Neuronal stem cell (in vitro differentiated cells): ENCODE measurements around the gene SPRED3.

Experiments used
- DNase-seq: peaks from one replicate; pipeline ENCODE4 v3.0.0-alpha.2; 2013; ENCODE audit warnings: low spot score
- H2AFZ ChIP-seq: one replicate; pipeline ENCODE4 v1.6.1; 2013; ENCODE audit warnings: mild to moderate bottlenecking, low read length, inconsistent platforms
- H2AK5ac ChIP-seq: 2 replicates; pipeline ENCODE4 v1.6.1; 2013; ENCODE audit warnings: low read depth, mild to moderate bottlenecking, inconsistent platforms, low read length, moderate library complexity, mixed read lengths
- H2BK120ac ChIP-seq: 2 replicates; pipeline ENCODE4 v1.6.1; 2013; ENCODE audit warnings: low read depth, mild to moderate bottlenecking, inconsistent platforms, low read length, moderate library complexity, mixed read lengths
- H2BK12ac ChIP-seq: one replicate; pipeline ENCODE4 v1.6.1; 2013; ENCODE audit warnings: low read length, inconsistent platforms
- H2BK15ac ChIP-seq: 2 replicates; pipeline ENCODE4 v1.6.1; 2013; ENCODE audit warnings: mild to moderate bottlenecking, low read length, inconsistent platforms, mixed read lengths
- H2BK5ac ChIP-seq: one replicate; pipeline ENCODE4 v1.6.1; 2013; ENCODE audit warnings: inconsistent platforms, mild to moderate bottlenecking, low read length, moderate library complexity
- H3K14ac ChIP-seq: one replicate; pipeline ENCODE4 v1.6.1; 2013; ENCODE audit warnings: low read length, inconsistent platforms
- H3K18ac ChIP-seq: 2 replicates; pipeline ENCODE4 v1.6.1; 2013; ENCODE audit warnings: low read length, inconsistent platforms
- H3K23ac ChIP-seq: 2 replicates; pipeline ENCODE4 v1.6.1; 2013; ENCODE audit warnings: low read depth, mild to moderate bottlenecking, mixed read lengths, low read length, inconsistent platforms; ENCODE audit not compliant: poor library complexity
- H3K27ac ChIP-seq: replicated peaks from 3 replicates; pipeline ENCODE4 v1.5.1; 2013; ENCODE audit warnings: low read length, inconsistent platforms
- H3K27me3 ChIP-seq, 3 experiments: 2 replicates each; pipeline ENCODE4 v1.6.1; 2013; ENCODE audit warnings: low read length in 3 of 3, mild to moderate bottlenecking in 2 of 3, inconsistent platforms in 1 of 3, low read depth in 1 of 3, mixed read lengths in 1 of 3, moderate library complexity in 1 of 3; ENCODE audit not compliant: control insufficient read depth in 3 of 3, insufficient read depth in 3 of 3
- H3K36me3 ChIP-seq, 2 donors: replicated peaks in 1 of 2; 2 replicates each; pipeline ENCODE4 v1.6.1; 2013; ENCODE audit warnings: low read length in 2 of 2; ENCODE audit not compliant: control insufficient read depth in 2 of 2, insufficient read depth in 2 of 2
- H3K4ac ChIP-seq: 2 replicates; pipeline ENCODE4 v1.6.1; 2013; ENCODE audit warnings: inconsistent platforms, mild to moderate bottlenecking, low read length, moderate library complexity
- H3K4me1 ChIP-seq, 2 donors: 1 replicate in 1 of 2; 2 replicates in 1 of 2; pipeline ENCODE4 v1.6.1; 2013; ENCODE audit warnings: low read length in 2 of 2, low read depth in 1 of 2; ENCODE audit not compliant: control insufficient read depth in 2 of 2, insufficient read depth in 1 of 2
- H3K4me2 ChIP-seq: one replicate; pipeline ENCODE4 v1.6.1; 2013; ENCODE audit warnings: mild to moderate bottlenecking, low read length, inconsistent platforms; ENCODE audit not compliant: insufficient read depth, poor library complexity, severe bottlenecking
- H3K4me3 ChIP-seq, 2 donors: 2 replicates each; pipeline ENCODE4 v1.5.1; 2013; ENCODE audit warnings: low read length in 2 of 2, mild to moderate bottlenecking in 2 of 2, inconsistent platforms in 1 of 2, moderate library complexity in 1 of 2
- H3K79me1 ChIP-seq: one replicate; pipeline ENCODE4 v1.6.1; 2013; ENCODE audit warnings: low read depth, mild to moderate bottlenecking, inconsistent platforms, low read length, moderate library complexity
- H3K9ac ChIP-seq: one replicate; pipeline ENCODE4 v1.6.1; 2013; ENCODE audit warnings: mild to moderate bottlenecking, low read depth, low read length, inconsistent platforms; ENCODE audit not compliant: poor library complexity
- H3K9me3 ChIP-seq, 2 donors: replicated peaks in 1 of 2; 2 replicates each; pipeline versions ENCODE3 to v1.6.1; 2013; ENCODE audit warnings: low read length in 2 of 2, mild to moderate bottlenecking in 2 of 2, inconsistent platforms in 1 of 2, low read depth in 1 of 2, mixed read lengths in 1 of 2, moderate library complexity in 1 of 2; ENCODE audit not compliant: control insufficient read depth in 2 of 2, insufficient read depth in 1 of 2
- H4K8ac ChIP-seq: one replicate; pipeline ENCODE4 v1.6.1; 2013; ENCODE audit warnings: low read depth, mild to moderate bottlenecking, inconsistent platforms, low read length, moderate library complexity
- H4K91ac ChIP-seq: one replicate; pipeline ENCODE4 v1.6.1; 2013; ENCODE audit warnings: low read length, low read depth, mild to moderate bottlenecking, inconsistent platforms; ENCODE audit not compliant: poor library complexity
- WGBS, 2 donors: extraction: QIAGEN DNeasy Blood & Tissue Kit; methylation state at CpG; one replicate each; pipeline ENCODE4 v1.1.7; 2013; ENCODE audit warnings: missing lambda C conversion rate in 2 of 2, mixed read lengths in 1 of 2; ENCODE audit not compliant: insufficient read length in 2 of 2, insufficient replicate concordance in 1 of 2; ENCODE audit errors: extremely low coverage in 2 of 2; 5-methylcytosine and 5-hydroxymethylcytosine counted together

The SPRED3 gene

GRCh38 chr19:38399537-38399936, 11.0 kb downstream of the SPRED3 start:
- DNase-seq = no peak
- H3K4me2 ChIP-seq = no peak overlapping the region
- H3K4me3 ChIP-seq = no peak overlapping the region
- no peak overlapping the region for H4K91ac ChIP-seq
- no peak overlapping the region for H2BK15ac ChIP-seq
- peaks cover 0 to 9% (median 0%) of the 10 kb centered on the region in 3 experiments for H3K27me3 ChIP-seq
- H2AFZ ChIP-seq = no peak overlapping the region
- no peaks in the 10 kb centered on the region for H3K79me1 ChIP-seq
- H2BK5ac ChIP-seq = no peak overlapping the region
- H3K4me1 ChIP-seq = peaks cover 0 to 2% of the 10 kb centered on the region in 2 donors
- H3K23ac ChIP-seq = no peak overlapping the region
- no peak overlapping the region for H3K4ac ChIP-seq
- H2AK5ac ChIP-seq = no peak overlapping the region
- no peak overlapping the region for H3K27ac ChIP-seq
- H3K18ac ChIP-seq = no peak overlapping the region
- peaks cover 0 to 4% of the 10 kb centered on the region in 2 donors for H3K9me3 ChIP-seq
- H3K14ac ChIP-seq = no peak overlapping the region
- H2BK120ac ChIP-seq = no peak overlapping the region
- no peak overlapping the region for H3K9ac ChIP-seq
- WGBS, 2 donors = no CpG with 5 or more reads among the region's 1 CpG
- H2BK12ac ChIP-seq = no peak overlapping the region
- H4K8ac ChIP-seq = no peak overlapping the region
- H3K36me3 ChIP-seq = peaks cover 0 to 14% of the 10 kb centered on the region in 2 donors

- no peak overlapping the region for H2AK5ac ChIP-seq
- no CpG with 5 or more reads among the region's 5 CpGs for WGBS, 2 donors
Measured at GRCh38 chr19:38400361-38400760, 11.9 kb downstream of the SPRED3 start.

GRCh38 chr19:38401148-38401547, 12.7 kb downstream of the SPRED3 start:
- Histone ChIP-seq H3K27ac (no peak overlapping the region), H3K4me1 (peaks cover 0 to 2% of the 10 kb centered on the region in 2 donors), H3K4ac (no peak overlapping the region), H2BK120ac (no peak overlapping the region), H2BK12ac (no peak overlapping the region), H3K18ac (no peak overlapping the region), H3K4me3 (no peak overlapping the region), H3K9ac (no peak overlapping the region), H3K23ac (no peak overlapping the region), H3K9me3 (no peaks in the 10 kb centered on the region), H4K91ac (no peak overlapping the region), H2AK5ac (no peak overlapping the region), H4K8ac (no peak overlapping the region), H2BK5ac (no peak overlapping the region), H2BK15ac (no peak overlapping the region), H2AFZ (no peak overlapping the region), H3K27me3 (peaks cover 0 to 9% (median 0%) of the 10 kb centered on the region in 3 experiments), H3K79me1 (no peaks in the 10 kb centered on the region), H3K4me2 (no peak overlapping the region), H3K14ac (no peak overlapping the region), H3K36me3 (peaks cover 0 to 8% of the 10 kb centered on the region in 2 donors)
- WGBS, 2 donors = no CpG with 5 or more reads among the region's 3 CpGs
- no peak for DNase-seq

More at GRCh38 chr19:38400361-38400760, 11.9 kb downstream of the SPRED3 start:
- H3K36me3 ChIP-seq = peaks cover 0 to 8% of the 10 kb centered on the region in 2 donors
- no peak overlapping the region for H3K4ac ChIP-seq
- no peak overlapping the region for H2BK5ac ChIP-seq
- no peak overlapping the region for H4K91ac ChIP-seq
- peaks cover 0 to 9% (median 0%) of the 10 kb centered on the region in 3 experiments for H3K27me3 ChIP-seq
- no peak overlapping the region for H3K9ac ChIP-seq
- H3K4me2 ChIP-seq = no peak overlapping the region
- no peak overlapping the region for H2AFZ ChIP-seq
- H3K27ac ChIP-seq = no peak overlapping the region
- no peaks in the 10 kb centered on the region for H3K79me1 ChIP-seq
- H2BK120ac ChIP-seq = no peak overlapping the region
- no peak for DNase-seq
- peaks cover 0 to 4% of the 10 kb centered on the region in 2 donors for H3K9me3 ChIP-seq
- no peak overlapping the region for H2BK12ac ChIP-seq
- no peak overlapping the region for H3K23ac ChIP-seq
- H3K18ac ChIP-seq = no peak overlapping the region
- H3K4me1 ChIP-seq = peaks cover 0 to 2% of the 10 kb centered on the region in 2 donors
- no peak overlapping the region for H4K8ac ChIP-seq
- no peak overlapping the region for H3K14ac ChIP-seq
- H2BK15ac ChIP-seq = no peak overlapping the region
- no peak overlapping the region for H3K4me3 ChIP-seq

GRCh38 chr19:38402623-38402966, 14.1 kb downstream of the SPRED3 start:
- Histone ChIP-seq H3K4me3 (peak overlapping the region; percentile 47 to 69), H4K8ac (no peak overlapping the region), H3K4me1 (peaks cover 0 to 2% of the 10 kb centered on the region in 2 donors), H3K79me1 (no peaks in the 10 kb centered on the region), H3K36me3 (peaks cover 0 to 9% of the 10 kb centered on the region in 2 donors), H3K18ac (peak overlapping the region; percentile 74), H2BK12ac (no peak overlapping the region), H3K4ac (no peak overlapping the region), H3K27ac (no peak overlapping the region), H2AFZ (peak overlapping the region; percentile 97), H3K27me3 (peaks cover 0 to 9% (median 0%) of the 10 kb centered on the region in 3 experiments), H3K23ac (no peak overlapping the region), H3K14ac (no peak overlapping the region), H3K9me3 (no peaks in the 10 kb centered on the region), H2BK5ac (no peak overlapping the region), H4K91ac (no peak overlapping the region), H3K4me2 (peak overlapping the region; percentile 61), H2AK5ac (no peak overlapping the region), H3K9ac (no peak overlapping the region), H2BK15ac (no peak overlapping the region), H2BK120ac (no peak overlapping the region)
- WGBS, 2 donors = no CpG with 5 or more reads among the region's 18 CpGs
- no peak for DNase-seq
